SH-SY5Y (cell line): ENCODE measurements around the gene IFNA5.

ENCODE experiments used
- GATA2 ChIP-seq: IDR thresholded peaks from 2 replicates; pipeline ENCODE4 v1.6.1; 2011; ENCODE audit warnings: mild to moderate bottlenecking, low read depth, low read length
- GATA3 ChIP-seq: IDR thresholded peaks from 2 replicates; pipeline ENCODE4 v1.6.1; 2011; ENCODE audit warnings: low read depth, mild to moderate bottlenecking, low read length, moderate library complexity

DNA sequence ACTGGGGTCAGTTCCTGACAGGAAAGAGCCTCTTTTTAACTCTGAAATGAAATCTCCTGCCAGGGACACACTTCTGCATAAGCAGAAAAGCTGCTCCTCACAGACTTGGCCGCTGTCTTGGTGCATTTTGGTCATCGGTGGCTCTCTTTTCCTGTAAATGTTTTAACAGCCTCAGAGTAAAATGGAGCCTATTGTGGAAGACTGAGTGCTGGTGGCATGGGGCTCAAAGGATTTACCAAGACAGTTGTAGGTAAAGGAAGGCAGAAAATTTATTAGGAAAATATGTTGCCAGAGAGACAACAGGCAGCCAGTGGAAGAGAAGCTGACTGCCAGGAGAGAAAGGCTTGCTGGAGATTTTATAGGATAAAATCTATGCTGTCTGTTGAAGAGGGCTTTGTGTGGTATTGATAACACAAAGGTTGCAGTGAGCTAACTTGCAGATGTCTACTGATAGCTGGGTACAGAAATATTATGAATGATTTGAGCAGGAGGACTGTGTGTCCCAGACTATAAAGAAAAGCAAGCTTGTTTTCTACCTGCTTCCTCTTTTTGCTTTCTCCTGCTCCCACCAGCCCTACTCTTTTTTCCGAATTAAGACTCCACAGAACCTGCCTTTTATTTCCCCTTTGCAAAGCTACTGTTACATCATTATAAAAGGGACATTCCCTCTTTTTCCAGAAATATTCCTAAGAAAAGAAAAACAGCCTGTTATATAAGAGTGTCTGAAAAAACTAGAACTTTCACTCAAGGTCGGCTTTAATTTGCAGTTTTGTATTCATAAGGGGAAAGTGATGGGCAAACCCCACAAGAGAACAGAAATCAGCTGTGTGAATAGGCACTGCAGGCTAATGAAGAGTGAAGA, 37.4 kb downstream of the IFNA5 start:
- TF ChIP-seq GATA3 (no peak), GATA2 (no peak)
